OCI-LY3 (cell line): ENCODE results near the gene TCAF2.
"Not testable (repeated sequence)": the region's sequence is repeated elsewhere in the genome, so short reads cannot be mapped to it uniquely, and the experiment has no call there.

Experiments used
- H2AFZ ChIP-seq: fragments of 200-600, 300-600 bp; shearing (Covaris generic); 2 replicates; pipeline ENCODE4 v1.6.0; 2014; ENCODE audit warnings: antibody characterized with exemption, low read depth, low read length
- H3K27ac ChIP-seq: fragments of 200-600, 300-600 bp; sonication (generic); 2 replicates; pipeline ENCODE4 v1.5.1; 2014; ENCODE audit warnings: mild to moderate bottlenecking, low read length, moderate library complexity, mixed read lengths
- H3K27me3 ChIP-seq: fragments of 200-600, 300-600 bp; sonication (generic); 2 replicates; pipeline ENCODE4 v1.6.1; 2014; ENCODE audit warnings: low read depth, low read length, mixed read lengths
- H3K36me3 ChIP-seq: fragments of 200-600, 300-600 bp; sonication (generic); replicated peaks from 2 replicates; pipeline ENCODE3; 2014; ENCODE audit warnings: low read depth, low read length, mixed read lengths
- H3K4me1 ChIP-seq: fragments of 300-600, 200-600 bp; sonication (generic); 2 replicates; pipeline ENCODE4 v1.6.1; 2014; ENCODE audit warnings: low read length, mixed read lengths
- H3K4me2 ChIP-seq: fragments of 200-600, 300-600 bp; sonication (generic); 2 replicates; pipeline ENCODE4 v1.6.1; 2014; ENCODE audit warnings: low read length, mixed read lengths
- H3K4me3 ChIP-seq: fragments of 300-600, 200-600 bp; sonication (generic); 2 replicates; pipeline ENCODE4 v1.5.1; 2014; ENCODE audit warnings: antibody characterized with exemption, mild to moderate bottlenecking, low read length, moderate library complexity
- H3K79me2 ChIP-seq: fragments of 300-600, 200-600 bp; shearing (Covaris generic); 2 replicates; pipeline ENCODE4 v1.6.1; 2014; ENCODE audit warnings: mild to moderate bottlenecking, low read length, mixed read lengths
- H3K9ac ChIP-seq: fragments of 300-600, 200-600 bp; shearing (Covaris generic); 2 replicates; pipeline ENCODE4 v1.6.0; 2014; ENCODE audit warnings: mild to moderate bottlenecking, low read length, moderate library complexity
- H3K9me3 ChIP-seq: fragments of 200-600, 300-600 bp; shearing (Covaris generic); 2 replicates; pipeline ENCODE4 v1.6.1; 2014; ENCODE audit warnings: low read length, mixed read lengths; ENCODE audit not compliant: insufficient read depth
- H4K20me1 ChIP-seq: fragments of 200-600, 300-600 bp; sonication (generic); 2 replicates; pipeline ENCODE4 v1.6.1; 2016; ENCODE audit warnings: low read length, mixed read lengths; ENCODE audit not compliant: insufficient read depth

TCAF2 gene

DNA sequence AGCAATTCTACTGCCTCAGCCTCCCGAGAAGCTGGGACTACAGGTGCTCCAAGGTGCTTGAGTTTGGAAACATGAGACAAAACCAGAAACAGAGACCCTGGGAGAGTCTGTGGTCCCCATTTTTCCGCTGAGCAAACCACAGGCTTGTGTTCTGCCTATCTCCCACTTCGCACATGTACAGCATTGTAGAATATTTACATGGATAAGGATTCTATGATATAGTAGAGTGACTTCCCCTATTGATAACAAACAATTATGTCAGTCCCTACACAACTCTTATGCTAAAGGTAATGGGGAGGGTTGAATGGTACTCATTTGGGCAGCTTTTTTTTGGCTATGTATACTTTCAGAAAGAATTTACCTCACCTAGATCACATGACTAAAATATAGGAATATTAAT lies 29.1 kb downstream of the TCAF2 start:
- H3K4me3 ChIP-seq, H3K4me2 ChIP-seq, H3K36me3 ChIP-seq, H3K9ac ChIP-seq, H4K20me1 ChIP-seq, H2AFZ ChIP-seq, H3K9me3 ChIP-seq, H3K27me3 ChIP-seq, H3K4me1 ChIP-seq, H3K27ac ChIP-seq, H3K79me2 ChIP-seq: not testable (repeated sequence)

DNA sequence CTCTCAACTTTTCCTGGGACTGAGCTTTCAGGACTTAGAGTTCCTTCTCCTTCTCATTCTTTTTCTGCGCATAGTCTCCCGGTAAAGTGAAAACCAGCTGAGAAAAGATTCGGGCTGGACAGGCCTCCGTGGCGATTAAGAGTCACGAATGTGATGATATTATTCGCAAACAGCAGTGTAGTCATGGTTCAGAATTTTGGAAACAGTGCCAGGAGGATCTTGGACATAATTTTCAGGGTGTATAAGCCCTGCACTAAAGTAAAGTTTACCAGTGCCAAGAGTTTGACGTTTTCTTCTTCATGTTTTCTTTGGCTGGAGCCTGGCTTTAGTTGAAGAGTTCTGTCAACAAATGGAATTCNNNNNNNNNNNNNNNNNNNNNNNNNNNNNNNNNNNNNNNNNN lies 29.7 kb downstream of the TCAF2 start:
- H3K9ac ChIP-seq, H3K4me3 ChIP-seq, H3K9me3 ChIP-seq, H3K27ac ChIP-seq, H2AFZ ChIP-seq, H3K79me2 ChIP-seq, H3K36me3 ChIP-seq, H3K4me2 ChIP-seq, H3K27me3 ChIP-seq, H3K4me1 ChIP-seq, H4K20me1 ChIP-seq: not testable (repeated sequence)
